GM18499 (cell line): ENCODE data around the gene KIAA1328.

Experiments used
- ATAC-seq: cut with Tn5 transposase; IDR thresholded peaks from one replicate; pipeline ENCODE4 v1.9.1; 2021; ENCODE audit warnings: moderate number of reproducible peaks; ENCODE audit not compliant: insufficient read depth, unreplicated experiment

The KIAA1328 gene

DNA sequence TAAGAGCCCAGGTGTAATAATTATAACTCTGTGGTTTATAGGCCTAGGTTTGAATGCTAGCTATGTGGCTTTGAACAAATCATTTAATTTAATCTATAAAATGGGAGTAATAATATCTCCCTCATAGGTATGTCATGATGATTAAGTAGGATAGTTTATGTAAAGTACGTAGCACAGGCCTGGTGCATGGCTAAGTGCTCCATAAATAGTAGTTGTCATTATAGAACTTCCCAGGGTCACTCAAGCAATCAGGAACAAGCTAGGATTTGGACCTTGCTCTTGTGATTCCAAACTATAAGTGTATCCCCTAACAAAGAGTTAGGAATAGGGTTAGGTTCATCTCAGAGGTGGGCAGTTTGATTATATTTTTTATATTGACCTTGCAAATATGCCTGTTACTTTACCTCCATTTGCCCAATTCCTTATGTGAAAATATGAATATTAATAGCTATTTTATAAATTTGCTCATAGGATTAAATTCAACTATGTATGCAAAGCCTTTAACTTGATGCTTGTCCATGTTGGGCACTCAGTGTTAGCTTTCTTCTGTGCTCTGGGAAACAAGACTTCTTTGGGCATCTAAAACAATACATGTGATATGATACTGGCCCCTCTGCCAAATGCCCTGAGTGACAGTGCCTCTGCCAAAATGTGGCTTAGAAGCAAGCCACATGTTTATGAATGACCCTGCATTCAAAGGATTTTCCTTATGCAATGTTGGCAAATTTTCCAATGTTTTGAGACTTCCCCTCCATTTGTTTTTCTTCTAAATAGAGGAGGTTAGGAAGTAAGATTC, 353.6 kb downstream of the KIAA1328 start:
- ATAC-seq, result no peak

DNA sequence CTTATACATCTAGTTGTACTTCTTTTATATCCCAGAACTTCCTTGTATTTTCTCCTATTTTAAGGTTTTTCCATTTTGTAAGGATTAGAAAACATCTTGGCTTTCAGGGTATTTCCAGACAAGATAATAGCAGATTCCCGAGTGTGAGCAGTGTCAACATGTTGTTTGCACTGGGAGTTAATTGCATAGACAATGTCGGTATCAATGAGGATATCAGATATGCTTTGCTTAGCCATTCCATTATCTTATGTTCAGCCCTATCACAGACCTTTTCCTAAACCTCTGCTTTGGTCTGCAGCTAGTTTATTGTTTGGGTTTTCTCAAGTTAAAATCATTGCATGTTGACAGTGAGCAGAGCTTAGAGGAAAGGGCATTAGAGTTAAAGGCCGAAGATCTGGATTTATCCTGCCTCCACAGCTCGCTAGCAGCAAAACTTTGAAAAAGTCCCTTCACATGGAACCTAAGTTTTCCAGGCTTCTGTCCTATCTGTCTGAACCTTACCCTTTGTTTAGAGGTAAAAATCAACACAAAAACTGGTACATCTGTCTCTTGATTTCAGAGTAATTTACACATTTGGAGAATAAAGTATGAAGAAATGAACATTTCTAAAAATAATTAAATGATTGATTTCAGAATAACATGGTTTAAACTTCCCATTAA, 355.4 kb downstream of the KIAA1328 start:
- ATAC-seq, result no peak

DNA sequence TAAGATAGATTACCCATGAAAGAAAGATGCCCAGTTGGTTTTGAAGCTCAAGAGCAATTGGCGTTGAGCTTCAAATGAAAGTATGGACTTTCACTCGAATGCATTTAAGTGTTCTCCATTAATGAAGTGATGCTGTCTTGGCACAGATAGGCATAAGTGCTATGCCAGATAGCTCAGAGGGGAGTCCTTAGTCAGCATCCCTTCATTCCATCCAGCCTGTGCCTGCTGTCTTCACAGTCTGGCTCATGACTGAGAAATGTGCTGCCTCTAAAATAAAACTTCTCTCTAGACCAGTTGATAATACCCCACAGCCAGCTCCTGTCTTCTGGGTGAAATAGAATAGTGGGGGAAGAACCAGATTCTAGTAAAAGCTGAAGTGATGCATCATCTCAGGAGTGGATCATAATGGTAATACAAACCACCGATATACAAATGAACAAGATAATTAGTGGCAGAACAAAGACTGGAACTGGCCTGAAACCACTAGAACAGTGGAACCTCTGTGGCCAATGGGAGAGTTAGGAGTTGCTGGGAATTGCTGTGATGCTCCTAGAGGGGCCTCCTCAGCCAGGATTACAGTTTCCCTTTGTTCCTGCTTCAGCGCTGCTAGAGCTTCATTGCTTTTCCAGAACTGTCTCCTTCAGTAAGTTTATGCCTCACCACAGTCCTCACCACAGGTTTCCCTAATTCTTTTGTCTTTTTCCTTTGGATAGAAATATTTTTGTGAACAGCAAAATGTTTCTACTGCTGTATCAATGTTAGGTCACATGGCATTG, 359.3 kb downstream of the KIAA1328 start:
- no peak for ATAC-seq

DNA sequence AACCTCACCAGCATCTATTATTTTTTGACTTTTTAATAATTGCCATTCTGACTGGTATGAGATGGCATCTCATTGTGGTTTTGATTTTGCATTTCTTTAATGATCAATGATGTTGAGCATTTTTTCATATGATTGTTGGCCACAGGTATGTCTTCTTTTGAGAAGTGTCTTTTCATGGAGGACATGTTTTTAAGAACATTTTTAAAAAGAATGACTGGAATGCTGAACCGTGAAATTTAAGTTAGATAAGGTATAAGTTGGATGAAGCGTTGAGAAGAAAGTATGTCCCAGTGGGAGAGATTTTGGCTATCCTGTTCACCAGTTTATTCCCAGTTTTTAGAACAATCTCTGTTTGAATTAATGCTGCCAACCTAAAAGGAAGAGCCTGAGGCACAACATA, 370.8 kb downstream of the KIAA1328 start:
- ATAC-seq, result no peak

DNA sequence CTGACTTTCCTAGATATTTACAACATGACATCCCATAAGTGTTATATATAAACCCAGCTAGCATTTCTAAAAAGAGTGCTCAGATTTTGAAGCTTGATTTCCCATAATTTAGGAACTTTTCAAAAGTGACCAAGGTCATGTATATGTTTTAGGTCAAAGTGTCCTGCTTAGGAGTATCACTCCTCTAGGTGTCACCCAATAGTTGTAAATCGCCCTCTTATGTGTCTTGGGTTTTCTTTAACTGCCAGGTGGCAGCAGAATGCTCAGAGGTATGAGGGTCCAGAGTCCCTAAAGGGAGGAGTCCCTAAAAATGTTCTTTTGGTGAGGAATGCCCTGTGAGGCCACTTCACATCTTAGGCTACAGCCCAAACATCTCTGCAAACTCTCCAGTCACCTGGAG, 378.4 kb downstream of the KIAA1328 start:
- no peak for ATAC-seq

DNA sequence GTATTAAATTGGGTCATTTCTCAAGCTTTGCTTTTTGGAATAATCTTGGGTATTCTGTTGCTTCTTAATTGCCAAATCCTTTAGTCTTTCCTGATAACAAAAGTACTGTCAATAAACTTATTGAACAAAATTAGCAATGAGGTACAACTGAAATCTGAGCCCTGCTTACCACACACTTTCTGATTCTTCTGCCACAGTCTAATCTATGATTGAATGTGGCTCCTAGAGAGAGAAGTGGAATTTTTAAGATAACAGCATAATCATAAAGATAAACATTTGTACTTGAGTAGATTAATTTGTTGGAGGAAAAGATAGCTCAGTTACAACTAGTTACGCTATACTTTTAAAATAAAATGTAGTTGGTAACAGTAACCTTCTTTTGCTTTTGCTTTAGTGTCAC, 381.9 kb downstream of the KIAA1328 start:
- ATAC-seq, result no peak

DNA sequence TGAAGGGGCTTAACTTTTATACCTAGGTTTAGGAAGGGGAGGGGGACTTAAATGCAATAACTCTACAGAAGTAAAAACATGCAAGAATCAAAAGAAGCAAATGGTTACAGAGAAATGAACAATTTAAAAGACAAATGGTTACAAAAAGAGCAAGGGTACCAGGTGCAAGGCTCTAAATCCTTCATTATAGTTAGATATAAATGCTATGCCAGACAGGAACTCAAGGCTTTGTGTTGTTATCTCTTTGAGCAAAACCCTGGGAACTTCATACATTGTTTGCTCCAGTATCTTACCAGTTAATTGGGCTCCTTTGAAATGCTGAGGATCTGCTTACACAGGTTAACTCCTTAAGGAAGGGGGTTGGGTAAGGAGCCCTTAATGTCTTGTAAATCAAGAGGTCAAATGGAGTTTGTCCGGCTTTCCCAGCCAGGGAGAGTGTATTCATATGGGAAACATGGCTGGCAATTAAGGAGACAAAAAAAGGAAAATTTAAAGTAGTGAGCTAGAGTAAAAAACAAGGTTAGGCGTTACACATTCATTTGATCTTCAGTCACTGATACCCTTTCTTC, 389.2 kb downstream of the KIAA1328 start:
- no peak for ATAC-seq

DNA sequence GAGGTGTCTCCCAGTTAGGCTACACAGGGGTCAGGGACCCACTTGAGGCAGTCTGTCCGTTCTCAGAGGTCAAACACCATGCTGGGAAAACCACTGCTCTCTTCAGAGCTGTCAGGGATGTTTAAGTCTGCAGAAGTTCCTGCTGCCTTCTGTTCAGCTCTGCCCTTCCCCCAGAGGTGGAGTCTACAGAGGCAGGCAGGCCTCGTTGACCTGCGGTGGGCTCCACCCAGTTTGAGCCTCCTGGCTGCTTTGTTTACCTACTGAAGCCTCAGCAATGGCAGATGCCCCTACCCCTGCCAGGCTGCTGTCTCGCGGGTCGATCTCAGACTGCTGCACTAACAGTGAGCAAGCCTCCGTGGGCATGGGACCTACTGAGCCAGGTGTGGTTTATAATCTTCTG, 390.3 kb downstream of the KIAA1328 start:
- no peak for ATAC-seq

DNA sequence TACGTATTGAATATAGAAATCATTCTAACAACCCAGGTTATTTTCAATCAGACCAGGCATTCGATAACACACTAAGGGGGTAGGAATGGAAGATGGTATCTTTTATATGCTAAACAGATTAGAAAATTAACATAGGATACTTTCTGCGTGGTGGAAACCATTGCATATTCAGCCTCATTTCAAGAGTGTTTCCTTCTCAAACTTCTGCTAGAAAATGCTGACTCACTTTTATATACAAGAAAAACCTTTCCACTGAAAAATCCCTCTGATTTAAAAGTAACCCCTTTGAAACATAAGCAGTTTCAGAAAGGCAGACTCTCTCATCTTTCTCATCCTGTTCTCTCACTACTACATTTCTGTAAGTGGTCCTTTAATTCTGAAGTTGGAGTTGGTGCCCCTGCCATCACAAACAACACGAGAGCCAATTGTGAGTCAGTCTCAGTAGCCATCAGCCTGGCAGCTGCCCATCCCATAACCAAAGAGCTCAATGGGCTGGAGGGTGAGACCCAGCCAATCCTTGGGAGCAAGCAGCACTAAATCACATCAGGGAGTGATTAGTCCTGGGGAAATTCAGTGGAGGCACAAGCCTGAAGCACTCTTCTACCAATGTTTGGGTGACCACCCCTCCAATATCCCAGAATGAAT, 393.5 kb downstream of the KIAA1328 start:
- ATAC-seq, result no peak

DNA sequence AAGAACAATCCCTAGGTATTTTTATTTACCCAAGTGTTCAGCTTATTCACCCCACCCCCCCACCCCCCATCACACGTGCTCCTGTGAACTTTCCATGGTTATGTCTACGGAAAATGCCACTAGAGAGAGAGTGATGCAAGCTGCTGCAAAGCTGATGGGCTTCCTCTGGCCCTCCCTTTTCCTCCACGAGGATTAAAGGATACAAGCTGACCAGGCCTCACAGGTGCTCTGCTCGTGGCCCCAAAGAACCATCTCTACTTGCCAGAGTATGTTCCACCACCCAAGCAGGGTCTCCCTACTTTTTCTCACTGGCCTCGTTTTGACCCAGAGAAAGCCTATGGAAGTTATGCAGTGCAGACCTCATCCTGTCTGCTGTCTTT, 394.1 kb downstream of the KIAA1328 start:
- ATAC-seq, result no peak

DNA sequence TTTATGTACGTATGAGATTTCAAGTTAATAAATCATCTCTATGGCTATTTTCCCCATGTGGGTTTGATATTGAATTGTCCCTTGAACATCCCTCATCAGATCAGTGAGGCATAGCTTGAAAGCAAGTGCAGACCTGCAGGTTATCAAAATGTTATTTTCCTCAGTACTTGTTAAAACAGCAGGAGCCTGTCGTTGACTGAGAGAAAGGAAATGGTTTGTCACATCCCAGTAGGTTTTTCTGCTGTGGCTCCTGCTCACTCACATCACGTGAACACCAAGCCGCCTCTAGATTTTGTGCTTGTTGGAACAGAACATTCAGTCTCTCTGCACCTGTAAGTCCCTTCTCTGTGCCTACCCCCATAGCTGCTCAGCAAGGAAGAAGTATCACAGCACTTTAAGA, 396.4 kb downstream of the KIAA1328 start:
- ATAC-seq, result no peak

DNA sequence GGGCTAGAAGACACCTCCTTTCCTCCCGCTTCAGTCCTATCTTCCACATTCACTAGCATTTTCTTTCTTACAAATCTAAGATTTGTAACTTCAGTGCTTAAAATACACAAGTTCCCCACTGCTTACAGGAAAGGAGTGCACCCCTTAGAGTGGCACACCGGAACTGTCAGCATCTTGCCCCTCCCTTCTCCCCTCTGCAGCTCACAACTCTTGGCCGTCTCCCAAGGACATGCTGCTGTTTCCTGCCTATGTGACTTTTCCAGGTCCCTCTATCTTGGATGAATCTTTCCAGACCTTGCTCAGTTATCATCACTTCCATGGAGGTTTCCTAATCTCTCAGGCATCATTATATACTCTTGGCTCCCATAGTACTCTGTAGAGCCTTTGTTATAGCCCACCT, 401.8 kb downstream of the KIAA1328 start:
- ATAC-seq, result no peak

DNA sequence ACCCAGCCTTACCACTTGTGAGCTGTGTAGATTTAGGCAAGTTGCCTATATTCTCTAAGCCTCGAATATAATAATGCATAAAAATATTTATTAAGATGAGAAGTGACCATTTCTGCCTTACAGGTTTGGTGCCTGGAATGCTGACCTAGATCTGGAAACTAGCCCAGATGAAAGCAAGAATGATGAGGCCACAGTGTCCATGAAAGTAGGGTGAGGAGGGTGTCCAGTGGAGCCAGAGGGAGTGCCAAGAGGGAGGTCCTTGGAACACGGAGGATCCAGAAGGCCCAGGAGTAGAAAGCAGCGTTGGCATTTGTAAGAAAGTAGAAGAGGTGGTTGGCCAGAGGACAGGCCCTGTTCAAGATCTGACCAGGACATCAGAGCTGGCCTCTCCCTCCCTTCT, 402.3 kb downstream of the KIAA1328 start:
- no peak for ATAC-seq

DNA sequence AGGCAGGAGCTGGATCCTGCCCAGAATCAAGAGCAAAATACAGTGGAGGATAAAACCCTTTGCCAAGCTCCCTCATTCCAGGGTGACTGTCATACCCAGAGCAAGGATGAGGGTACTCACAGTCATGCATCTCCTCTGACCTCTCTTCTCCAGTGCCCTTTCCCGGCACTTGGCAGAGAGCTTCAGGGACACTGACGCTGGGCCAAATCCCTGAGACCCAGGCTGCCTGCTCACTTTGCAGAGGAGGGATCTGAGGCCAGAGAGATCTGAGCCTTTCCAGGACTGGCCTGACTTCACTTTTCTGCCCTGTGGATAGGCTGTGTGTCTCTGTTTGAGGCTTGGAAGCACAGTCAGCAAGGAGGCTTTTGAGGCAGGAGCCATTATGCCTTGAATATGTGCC, 406.7 kb downstream of the KIAA1328 start:
- no peak for ATAC-seq

DNA sequence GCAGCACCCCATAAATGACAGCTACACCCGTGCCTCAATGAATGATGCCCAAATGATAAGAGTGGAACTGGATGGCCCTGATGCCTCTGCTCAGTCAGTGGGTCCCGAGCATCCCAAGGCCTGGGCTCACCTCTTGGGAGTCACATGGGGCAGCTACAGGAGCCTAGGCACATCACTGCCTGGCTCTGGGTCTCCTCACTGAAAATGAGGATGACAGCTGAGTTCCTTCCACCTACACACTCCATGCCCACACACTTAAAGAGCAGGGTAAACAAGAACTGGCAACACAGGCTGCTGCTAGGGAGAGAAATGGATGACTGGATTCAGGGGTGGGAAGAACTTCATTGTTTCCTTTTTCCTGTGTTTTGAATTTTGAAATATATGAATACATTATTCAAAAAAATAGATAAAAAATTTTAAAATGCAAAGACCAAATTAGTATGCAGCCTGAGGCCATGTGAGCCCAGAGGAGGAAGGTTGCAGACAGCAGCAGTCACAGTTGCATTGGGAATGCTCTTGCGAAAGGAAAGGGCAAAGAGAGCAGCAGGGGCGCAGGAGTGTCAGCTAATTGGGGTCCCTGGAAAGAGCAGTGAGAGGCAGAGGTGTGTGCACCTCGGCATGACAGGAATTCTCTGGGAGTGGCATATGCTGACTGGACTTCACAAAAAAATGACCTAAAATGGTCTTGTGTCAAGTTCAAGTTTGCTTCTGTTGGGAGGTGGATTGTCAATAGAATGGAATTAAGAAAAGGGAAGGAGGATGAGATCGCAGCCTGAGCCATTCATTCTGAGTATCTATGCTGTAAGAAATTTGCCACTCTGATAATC, 409.6 kb downstream of the KIAA1328 start:
- ATAC-seq, result no peak

DNA sequence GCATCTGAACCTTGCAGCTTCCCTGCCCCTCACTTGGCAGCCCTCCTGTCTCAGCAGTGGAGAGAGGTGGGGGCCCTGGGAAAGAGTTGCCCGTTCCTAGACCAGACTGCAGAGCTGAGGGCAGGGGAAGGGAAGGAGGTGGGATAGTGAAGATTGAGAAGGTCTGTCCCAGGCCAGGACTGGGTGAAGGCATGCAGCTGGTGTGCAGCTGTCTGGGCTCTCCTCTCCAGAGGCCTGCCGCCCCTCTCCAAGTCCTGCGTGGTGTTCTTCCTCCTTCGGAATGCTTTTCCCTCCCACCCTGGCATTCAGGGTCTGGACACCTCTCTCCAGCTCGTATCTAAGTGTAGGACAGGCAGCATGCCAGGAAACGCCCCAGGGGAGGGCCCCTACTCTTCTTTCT, 413.2 kb downstream of the KIAA1328 start:
- ATAC-seq, result no peak

DNA sequence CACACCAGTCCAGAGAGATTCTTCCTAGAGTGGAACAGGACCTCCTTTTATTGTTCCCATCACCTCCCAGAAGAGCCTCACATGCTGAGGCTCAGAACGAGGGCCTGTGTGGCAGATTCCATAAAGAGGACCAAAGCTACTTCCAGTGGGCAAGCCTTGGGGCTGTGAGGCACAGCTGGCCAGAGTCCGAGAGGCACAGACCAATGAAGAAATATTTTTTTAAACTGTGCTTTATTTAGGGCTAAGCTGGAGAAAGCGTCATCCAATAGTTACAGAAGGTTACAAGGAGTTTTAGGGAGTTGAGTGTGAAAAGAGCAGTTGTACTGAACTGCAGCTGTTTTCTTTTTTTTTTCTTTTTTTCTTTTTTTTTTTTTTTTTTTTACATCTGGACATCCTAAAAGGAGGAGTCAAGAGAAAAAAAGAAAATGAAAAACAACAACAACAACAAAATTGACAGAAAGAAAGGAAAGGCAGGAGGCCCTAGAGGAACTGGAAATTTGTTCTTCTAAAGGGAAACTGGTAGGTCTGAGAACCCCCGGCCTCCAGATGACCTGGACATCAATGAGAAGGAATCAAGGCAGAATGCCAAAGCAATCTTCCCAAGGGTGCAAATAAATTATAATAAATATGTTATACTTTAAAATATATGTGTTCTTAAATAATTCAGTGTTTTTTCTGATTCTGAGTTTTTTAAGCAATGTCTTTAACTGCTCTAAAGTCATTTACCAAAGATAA, 414.1 kb downstream of the KIAA1328 start:
- no peak for ATAC-seq

DNA sequence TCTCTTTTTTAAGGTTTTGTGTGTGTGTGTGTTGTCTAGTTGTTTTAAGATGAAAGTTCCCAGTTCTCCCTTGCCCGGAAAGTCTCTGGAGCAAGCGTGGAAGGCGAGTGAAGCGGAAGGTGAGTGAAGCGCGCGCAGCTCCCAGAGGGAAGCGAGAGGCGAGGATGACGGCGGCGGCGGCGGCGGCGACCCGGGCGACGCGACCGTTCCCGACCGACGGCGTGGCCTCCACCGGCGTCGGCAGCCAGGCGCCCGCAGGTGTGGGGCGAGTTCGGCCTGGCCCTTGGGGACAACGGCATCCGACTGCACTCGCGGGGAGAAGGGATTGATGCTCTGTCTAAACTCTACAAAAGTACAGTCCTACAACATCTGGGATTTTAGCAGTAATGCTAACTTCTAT, 414.8 kb downstream of the KIAA1328 start:
- no peak for ATAC-seq

DNA sequence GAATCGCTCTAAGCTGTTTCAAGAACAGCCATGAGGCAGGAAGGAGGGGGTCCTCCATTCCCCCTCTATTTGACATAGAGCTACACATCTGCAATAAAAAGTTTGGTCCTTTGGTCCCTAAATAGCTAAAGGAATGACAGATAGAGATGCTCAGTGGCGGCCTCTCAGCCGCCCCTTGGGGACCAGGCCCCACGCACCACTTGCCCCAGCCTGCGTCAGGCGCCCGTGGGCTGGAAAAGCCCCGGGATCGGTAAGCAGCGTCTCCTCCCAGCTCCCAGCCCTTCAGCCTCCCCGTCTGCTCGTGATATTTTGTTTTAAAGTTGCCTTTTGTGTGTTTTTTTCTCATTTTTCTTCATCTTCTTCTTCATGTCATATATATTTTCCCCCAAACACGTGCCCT, 415.7 kb downstream of the KIAA1328 start:
- ATAC-seq, result no peak
